K562 (cell line): ENCODE measurements around the gene SH3BP5. TPM values are rescaled to one million over a fixed set of nuclear protein-coding genes. Genes with fewer than 3 reads are reported as not detected.

ENCODE experiments used
- CC2D1A ChIP-seq: fragments of 450-650 bp; IDR thresholded peaks from 2 replicates; pipeline ENCODE4 v1.6.1; 2017; ENCODE audit warnings: mild to moderate bottlenecking
- CTBP1 ChIP-seq: fragments of 450-650 bp; IDR thresholded peaks from 2 replicates; pipeline ENCODE4 v1.6.1; 2016; ENCODE audit warnings: borderline replicate concordance
- CUX1 ChIP-seq: fragments of 200-800 bp; sonication (Bioruptor generic); IDR thresholded peaks from 2 replicates; pipeline ENCODE4 v1.6.1; 2016; ENCODE audit warnings: missing genetic modification characterization, missing compliant biosample characterization
- FOXA1 ChIP-seq: fragments of 450-650 bp; IDR thresholded peaks from 2 replicates; pipeline ENCODE4 v1.6.1; 2016; ENCODE audit warnings: mild to moderate bottlenecking, borderline replicate concordance
- FUS ChIP-seq: fragments of 200-400 bp; formaldehyde crosslinking; optimal IDR thresholded peaks from 2 replicates; pipeline ENCODE3; 2017; ENCODE audit warnings: low read depth, low read length
- GATAD2A ChIP-seq: fragments of 450-650 bp; IDR thresholded peaks from 2 replicates; pipeline ENCODE4 v1.6.1; 2017
- GTF2E2 ChIP-seq: fragments of 200-800 bp; sonication (Bioruptor generic); IDR thresholded peaks from 2 replicates; pipeline ENCODE4 v1.6.1; 2016; ENCODE audit warnings: missing genetic modification characterization, missing compliant biosample characterization
- HNRNPUL1 ChIP-seq: fragments of 200-400 bp; formaldehyde crosslinking; IDR thresholded peaks from 2 replicates; pipeline ENCODE4 v1.6.1; 2017; ENCODE audit warnings: low read length
- NELFE ChIP-seq: IDR thresholded peaks from 2 replicates; pipeline ENCODE4 v1.6.1; 2011; ENCODE audit warnings: mild to moderate bottlenecking; ENCODE audit not compliant: insufficient read depth, insufficient read length
- RBM34 ChIP-seq: fragments of 200-400 bp; formaldehyde crosslinking; IDR thresholded peaks from 2 replicates; pipeline ENCODE4 v1.6.1; 2018; ENCODE audit warnings: low read length, borderline replicate concordance; ENCODE audit not compliant: insufficient read depth
- RFX5 ChIP-seq: IDR thresholded peaks from 2 replicates; pipeline ENCODE4 v1.6.1; 2011; ENCODE audit warnings: low read depth, mild to moderate bottlenecking, improper control_type of control experiment, low read length
- TBP ChIP-seq: optimal IDR thresholded peaks from 2 replicates; pipeline ENCODE3; 2011; ENCODE audit warnings: low read depth, low read length, improper control_type of control experiment
- TCF7L2 ChIP-seq: fragments of 150-350 bp; IDR thresholded peaks from 2 replicates; pipeline ENCODE4 v1.6.1; 2016; ENCODE audit warnings: low read depth, mild to moderate bottlenecking, low read length, moderate library complexity
- TFAM ChIP-seq: fragments of 250-450 bp; sonication (Bioruptor Pico); conservative IDR thresholded peaks from 2 replicates; pipeline ENCODE4 v1.5.0; 2021; ENCODE audit warnings: mild to moderate bottlenecking, moderate library complexity
- TGIF2 ChIP-seq: sonication (generic); formaldehyde crosslinking; IDR thresholded peaks from 2 replicates; pipeline ENCODE4 v1.8.1; 2022; ENCODE audit warnings: mild to moderate bottlenecking, missing genetic modification reagents, moderate library complexity
- THRAP3 ChIP-seq: fragments of 450-650 bp; IDR thresholded peaks from 2 replicates; pipeline ENCODE4 v1.6.1; 2016; ENCODE audit warnings: mild to moderate bottlenecking, inconsistent platforms, borderline replicate concordance
- ZBED1 ChIP-seq: IDR thresholded peaks from 2 replicates; pipeline ENCODE4 v1.6.1; 2014
- ZFPM2 ChIP-seq: fragments of 250-450 bp; sonication (Bioruptor Pico); IDR thresholded peaks from 2 replicates; pipeline ENCODE4 v1.5.1; 2022; ENCODE audit warnings: mild to moderate bottlenecking
- ZKSCAN1 ChIP-seq: fragments of 150-350 bp; IDR thresholded peaks from 2 replicates; pipeline ENCODE4 v1.6.1; 2016; ENCODE audit warnings: low read depth, low read length
- ZNF133 ChIP-seq: fragments of 250-450 bp; sonication (Bioruptor Pico); IDR thresholded peaks from 2 replicates; pipeline ENCODE4 v1.4.0; 2020; ENCODE audit warnings: mild to moderate bottlenecking
- ZNF551 ChIP-seq: fragments of 250-450 bp; sonication (Bioruptor Pico); IDR thresholded peaks from 2 replicates; pipeline ENCODE4 v1.5.0; 2021; ENCODE audit warnings: mild to moderate bottlenecking, moderate library complexity
- ZNF561 ChIP-seq: fragments of 450-650 bp; formaldehyde crosslinking; conservative IDR thresholded peaks from 2 replicates; pipeline ENCODE4 v1.4.0; 2020; ENCODE audit warnings: mild to moderate bottlenecking, moderate library complexity
- ZNF584 ChIP-seq: fragments of 200-800 bp; sonication (Bioruptor generic); IDR thresholded peaks from 2 replicates; pipeline ENCODE4 v1.6.1; 2016; ENCODE audit warnings: low read depth, mild to moderate bottlenecking, missing genetic modification characterization, missing compliant biosample characterization
- ZNF644 ChIP-seq: fragments of 200-800 bp; sonication (Bioruptor generic); IDR thresholded peaks from 2 replicates; pipeline ENCODE4 v1.6.1; 2016; ENCODE audit warnings: low read depth, missing genetic modification characterization, missing compliant biosample characterization
- ZNF778 ChIP-seq: fragments of 450-650 bp; formaldehyde crosslinking; IDR thresholded peaks from 2 replicates; pipeline ENCODE4 v1.4.0; 2020; ENCODE audit warnings: mild to moderate bottlenecking, moderate library complexity
- polyA plus RNA-seq, 8 experiments: library from polyadenylated mRNA; depleted of rRNA in 4 of 8; stranded (reverse) in 5 of 8; unstranded in 3 of 8; fragments of >200 nt; fragmentation: Nextera tagmentation in 2 of 8; fragmentation: Illumina TruSeq in 1 of 8; extraction: Ambion mirVana in 2 of 8; extraction: Trizol in 1 of 8; gene quantifications; 2 replicates each; pipeline versions ENCODE4 v1.2.1 to v1.2.3, GENCODE V29; 2011 to 2014; ENCODE audit warnings: inconsistent platforms in 1 of 8, missing spikeins in 1 of 8
- total RNA-seq, 7 experiments: library from RNA; depleted of rRNA in 6 of 7; stranded (reverse); fragments of >200 nt in 6 of 7; fragmentation: Illumina TruSeq in 2 of 7; extraction: Trizol in 2 of 7; gene quantifications; 2 replicates each; pipeline versions ENCODE4 v1.2.1 to v1.2.3, GENCODE V29; 2011 to 2021; ENCODE audit warnings: low replicate concordance in 1 of 7
- TF ChIP-seq, protein P1 (sequence below): sonication (generic); formaldehyde crosslinking; IDR thresholded peaks from 2 replicates; pipeline ENCODE4 v1.8.1; 2023; ENCODE audit warnings: mild to moderate bottlenecking, missing genetic modification reagents

The SH3BP5 gene
- total and polyA plus RNA-seq, 9 of the 15 experiments (the other 6 are each of a cell fraction or from before 2014, with no cell fraction given) = 2.9 to 29.0 (median 14.9) TPM

DNA sequence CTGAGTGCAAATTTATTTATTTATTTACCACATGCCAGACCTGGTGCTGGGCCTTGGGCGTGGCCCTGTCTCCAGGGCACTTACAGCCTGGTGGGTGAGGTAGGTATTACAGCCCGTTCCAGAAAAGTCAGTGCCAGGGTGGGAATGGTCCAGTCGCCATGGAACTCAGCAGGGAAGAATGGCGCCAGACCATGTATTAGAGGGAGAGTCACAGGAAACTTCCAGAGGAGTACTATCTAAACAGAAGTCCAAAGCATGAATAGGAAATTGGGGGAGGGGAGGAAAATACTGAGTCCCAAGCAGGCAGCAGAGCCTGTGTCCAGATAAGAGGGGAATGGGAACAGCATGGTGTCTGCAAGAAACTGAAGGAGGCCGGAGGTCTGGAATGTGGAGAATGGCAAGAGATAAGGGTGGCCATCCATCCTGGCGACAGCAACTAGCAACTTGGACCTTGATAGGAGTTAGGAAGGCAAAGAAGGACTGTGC, 27.0 kb downstream of the SH3BP5 start (continued):
- TF ChIP-seq ZNF584 (CRISPR knock-in tag) = no peak
- no peak for TF ChIP-seq ZFPM2 (CRISPR knock-in tag)
- TF ChIP-seq TGIF2 (CRISPR knock-in tag) = no peak
- no peak for TF ChIP-seq NELFE
- no peak for TF ChIP-seq TCF7L2
- peak; percentile 22; the same call in 1 of the 2 replicates for TF ChIP-seq THRAP3
- 0 out of 2 replicates have a peak, but pooled peaks have one; percentile 66 for TF ChIP-seq ZNF644 (tag)
- TF ChIP-seq HNRNPUL1 = no peak
- 0 out of 2 replicates have a peak, but pooled peaks have one; percentile 16 for TF ChIP-seq ZKSCAN1
- no peak for TF ChIP-seq ZBED1
- peak; percentile 25 for TF ChIP-seq TBP
- no peak for TF ChIP-seq ZNF133 (CRISPR knock-in tag)
- no peak for TF ChIP-seq FOXA1
- TF ChIP-seq CUX1 (CRISPR knock-in tag) = no peak
- no peak for TF ChIP-seq ZNF561 (CRISPR knock-in tag)
- TF ChIP-seq, protein P1, sequence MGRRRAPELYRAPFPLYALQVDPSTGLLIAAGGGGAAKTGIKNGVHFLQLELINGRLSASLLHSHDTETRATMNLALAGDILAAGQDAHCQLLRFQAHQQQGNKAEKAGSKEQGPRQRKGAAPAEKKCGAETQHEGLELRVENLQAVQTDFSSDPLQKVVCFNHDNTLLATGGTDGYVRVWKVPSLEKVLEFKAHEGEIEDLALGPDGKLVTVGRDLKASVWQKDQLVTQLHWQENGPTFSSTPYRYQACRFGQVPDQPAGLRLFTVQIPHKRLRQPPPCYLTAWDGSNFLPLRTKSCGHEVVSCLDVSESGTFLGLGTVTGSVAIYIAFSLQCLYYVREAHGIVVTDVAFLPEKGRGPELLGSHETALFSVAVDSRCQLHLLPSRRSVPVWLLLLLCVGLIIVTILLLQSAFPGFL (CRISPR knock-in tag) = no peak
- no peak for TF ChIP-seq ZNF551 (CRISPR knock-in tag)
- TF ChIP-seq GTF2E2 (tag) = no peak
- no peak for TF ChIP-seq RFX5
- peak; percentile 99 for TF ChIP-seq CTBP1
- TF ChIP-seq ZNF778 (CRISPR knock-in tag) = no peak
- TF ChIP-seq FUS = no peak
- TF ChIP-seq GATAD2A = peak; percentile 97; the same call in 1 of the 2 replicates
- no peak for TF ChIP-seq TFAM (CRISPR knock-in tag)
- no peak for TF ChIP-seq RBM34
- peak; percentile 85; the same call in 1 of the 2 replicates for TF ChIP-seq CC2D1A
